ENCODE measurements around the gene VEPH1.

- TF ChIP-seq RAD21 (conservative IDR thresholded peaks at IDR 0.05 in 1 of 2, IDR thresholded peaks at IDR 0.05 in 1 of 2) (no peak), CTCF (IDR thresholded peaks at IDR 0.05) (no peak), RCOR1 (IDR thresholded peaks at IDR 0.05; ENCODE audit: low read depth, low read length) (no peak), TP53 (CRISPR knock-in tag; IDR thresholded peaks at IDR 0.05) (no peak), POLR2A (IDR thresholded peaks at IDR 0.05; ENCODE audit: low read length) (no peak), ZFP36 (IDR thresholded peaks at IDR 0.05; ENCODE audit: borderline replicate concordance, partially characterized antibody) (no peak), SMC3 (IDR thresholded peaks at IDR 0.05) (no peak), CEBPB (IDR thresholded peaks at IDR 0.05) (no peak), EHMT2 (IDR thresholded peaks at IDR 0.05; ENCODE audit: low read depth) (no peak), FOSL2 (IDR thresholded peaks at IDR 0.05) (no peak), FOSL2 (CRISPR knock-in tag; IDR thresholded peaks at IDR 0.05) (no peak), HDAC2 (IDR thresholded peaks at IDR 0.05) (no peak)
Measured at GRCh38 chr3:157498371-157498770, 4.8 kb downstream of the VEPH1 start.

Data from A549 (cell line).